SKM-1 (cell line): ENCODE data around the gene ATF7.
A peak's percentile ranks its signal among the peaks of the same experiment; 100 is the strongest.

Experiments used
- DNase-seq: peaks from one replicate; lab custom pipeline; 2025; ENCODE audit not compliant: unreplicated experiment; lab: John Stamatoyannopoulos, UW

ATF7 gene

GRCh38 chr12:53532021-53532420, 94.2 kb downstream of the ATF7 start:
- DNase-seq = no peak

GRCh38 chr12:53530920-53531319, 95.3 kb downstream of the ATF7 start:
- no peak for DNase-seq

- no peak for DNase-seq
Observed at GRCh38 chr12:53530061-53530460, 96.1 kb downstream of the ATF7 start.

- DNase-seq = no peak
Observed at GRCh38 chr12:53524476-53524875, 101.7 kb downstream of the ATF7 start.

GRCh38 chr12:53523131-53523530, 103.1 kb downstream of the ATF7 start:
- no peak for DNase-seq

- no peak for DNase-seq
Observed at GRCh38 chr12:53518381-53518780, 107.8 kb downstream of the ATF7 start.

GRCh38 chr12:53516758-53517455, 109.3 kb downstream of the ATF7 start:
- no peak for DNase-seq

- DNase-seq = no peak
Observed at GRCh38 chr12:53515291-53515680, 110.9 kb downstream of the ATF7 start.

- DNase-seq = no peak
Observed at GRCh38 chr12:53514628-53515290, 111.4 kb downstream of the ATF7 start.

- no peak for DNase-seq
Observed at GRCh38 chr12:53513712-53514410, 112.3 kb downstream of the ATF7 start.

GRCh38 chr12:53510181-53510812, 115.9 kb downstream of the ATF7 start:
- no peak for DNase-seq

GRCh38 chr12:53508534-53509170, 117.5 kb downstream of the ATF7 start:
- DNase-seq = peak; percentile 49

- DNase-seq = no peak
Observed at GRCh38 chr12:53507603-53507885, 118.6 kb downstream of the ATF7 start.

- no peak for DNase-seq
Observed at GRCh38 chr12:53506881-53507602, 119.1 kb downstream of the ATF7 start, which contains the start of gene NPFF. NPFF (minus strand) TSS chr12:53507484; CDS start chr12:53507474, 10 bp downstream.

GRCh38 chr12:53506450-53506785, 119.8 kb downstream of the ATF7 start:
- DNase-seq = no peak

GRCh38 chr12:53505555-53506449, 120.4 kb downstream of the ATF7 start:
- DNase-seq = no peak

GRCh38 chr12:53505086-53505485, 121.1 kb downstream of the ATF7 start:
- no peak for DNase-seq

- no peak for DNase-seq
Observed at GRCh38 chr12:53504004-53504920, 121.9 kb downstream of the ATF7 start.
